ENCODE measurements around the gene TMEM8B.

TMEM8B gene

GRCh38 chr9:35840881-35841644 is 12.0 kb downstream of the TMEM8B start:
- no peak for DNase-seq

GRCh38 chr9:35841645-35841900 is 12.5 kb downstream of the TMEM8B start:
- no peak for DNase-seq

- no peak for DNase-seq
Observed at GRCh38 chr9:35842020-35842745, 13.2 kb downstream of the TMEM8B start.

- no peak for DNase-seq
Observed at GRCh38 chr9:35842795-35843194, 13.8 kb downstream of the TMEM8B start.

- DNase-seq, result no peak
Observed at GRCh38 chr9:35844628-35845270, 15.7 kb downstream of the TMEM8B start.

GRCh38 chr9:35845824-35846771 is 17.1 kb downstream of the TMEM8B start:
- no peak for DNase-seq

- no peak for DNase-seq
Observed at GRCh38 chr9:35847792-35848572, 19.0 kb downstream of the TMEM8B start.

- no peak for DNase-seq
Observed at GRCh38 chr9:35852267-35852815, 23.3 kb downstream of the TMEM8B start.

- DNase-seq, result no peak
Observed at GRCh38 chr9:35852876-35853865, 24.1 kb downstream of the TMEM8B start.

GRCh38 chr9:35854091-35854762 is 25.2 kb downstream of the TMEM8B start:
- DNase-seq, result no peak

- no peak for DNase-seq
Observed at GRCh38 chr9:35856206-35856605, 27.2 kb downstream of the TMEM8B start.

- no peak for DNase-seq
Observed at GRCh38 chr9:35856882-35857281, 27.9 kb downstream of the TMEM8B start.

- no peak for DNase-seq
Observed at GRCh38 chr9:35858458-35858857, 29.4 kb downstream of the TMEM8B start.

- no peak for DNase-seq
Observed at GRCh38 chr9:35859310-35859989, 30.4 kb downstream of the TMEM8B start.

- no peak for DNase-seq
Observed at GRCh38 chr9:35859990-35860339, 30.9 kb downstream of the TMEM8B start.

GRCh38 chr9:35861161-35861897 is 32.3 kb downstream of the TMEM8B start:
- no peak for DNase-seq

GRCh38 chr9:35862328-35862727 is 33.3 kb downstream of the TMEM8B start:
- DNase-seq, result no peak

- no peak for DNase-seq
Observed at GRCh38 chr9:35863583-35863982, 34.6 kb downstream of the TMEM8B start.
